ENCODE measurements around the gene KIF5C. TPM values are rescaled to one million over a fixed set of nuclear protein-coding genes. Genes with fewer than 3 reads are reported as not detected.

KIF5C gene
- total and polyA plus RNA-seq, 2 experiments from 2014 or later = 0.11 to 0.19 TPM

DNA sequence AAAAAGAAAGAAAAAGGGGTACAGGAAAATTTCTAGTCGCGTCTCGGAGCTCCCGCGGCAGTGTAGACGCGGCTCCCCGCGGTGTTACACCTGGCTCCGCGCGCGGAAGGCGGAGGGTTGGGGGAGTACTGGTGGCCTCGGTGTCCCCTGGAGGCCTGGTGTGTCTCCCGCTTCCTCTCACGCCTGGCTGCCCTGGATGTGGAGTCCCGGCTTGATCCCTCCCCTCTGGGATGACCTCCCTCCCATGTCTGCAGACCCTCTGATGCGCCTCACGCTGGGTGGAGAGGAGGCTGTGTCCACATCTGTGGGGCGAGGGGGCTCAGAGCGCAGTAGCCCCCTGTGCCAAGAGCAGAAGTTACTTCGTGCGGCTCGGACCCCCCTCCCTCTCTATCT lies 1.2 kb downstream of the KIF5C start:
- no peak overlapping the region for H3K4me2 ChIP-seq (ENCODE audit: unreplicated experiment)
- H2AFZ ChIP-seq = no peak overlapping the region
- H3K9me3 ChIP-seq (ENCODE audit: low read depth) = no peaks in the 10 kb centered on the region
- H3F3A ChIP-seq (ENCODE audit: insufficient read depth) = no peaks in the 10 kb centered on the region
- 9 to 10% methylated on average over 21 to 25 of the region's 25 CpGs for WGBS, 2 experiments (ENCODE audit: low coverage in 1 of 2, low lambda C conversion rate in 2 of 2, missing lambda C conversion rate in 2 of 2)
- no peak for DNase-seq
- TF ChIP-seq EZH2 (IDR thresholded peaks at IDR 0.05; ENCODE audit: insufficient read depth, poor library complexity, severe bottlenecking) (peak; percentile 63), EZH2phosphoT487 (IDR thresholded peaks at IDR 0.05; ENCODE audit: insufficient read depth, low read depth) (peak; percentile 42; the same call in 1 of the 2 replicates)
- no peaks in the 10 kb centered on the region for H3K79me2 ChIP-seq (ENCODE audit: insufficient read depth)
- no peaks in the 10 kb centered on the region for H3K4me1 ChIP-seq (ENCODE audit: insufficient read depth)
- H3K27me3 ChIP-seq (replicated peaks; ENCODE audit: insufficient read depth) = peaks cover 26% of the 10 kb centered on the region
- H3K9ac ChIP-seq = no peak overlapping the region
- H3K27ac ChIP-seq = no peak overlapping the region
- no peaks in the 10 kb centered on the region for H3K9me2 ChIP-seq (ENCODE audit: insufficient read depth)
- in situ Hi-C loops (cut with MboI) = no loop called here
- no peaks in the 10 kb centered on the region for H3K36me3 ChIP-seq (ENCODE audit: low read depth)
- no peak overlapping the region for H3K4me3 ChIP-seq
- H4K20me1 ChIP-seq (ENCODE audit: insufficient read depth) = no peaks in the 10 kb centered on the region

GRCh38 chr2:148876595-148877402 lies 1.8 kb downstream of the KIF5C start:
- Histone ChIP-seq H3K9ac (no peak overlapping the region), H3K9me3 (ENCODE audit: low read depth) (no peaks in the 10 kb centered on the region), H3K27ac (no peak overlapping the region), H3F3A (ENCODE audit: insufficient read depth) (no peaks in the 10 kb centered on the region), H3K4me1 (ENCODE audit: insufficient read depth) (no peaks in the 10 kb centered on the region), H3K9me2 (ENCODE audit: insufficient read depth) (no peaks in the 10 kb centered on the region), H3K4me3 (no peak overlapping the region), H3K4me2 (ENCODE audit: unreplicated experiment) (no peak overlapping the region), H3K36me3 (ENCODE audit: low read depth) (no peaks in the 10 kb centered on the region), H3K79me2 (ENCODE audit: insufficient read depth) (no peaks in the 10 kb centered on the region), H2AFZ (no peak overlapping the region), H3K27me3 (replicated peaks; ENCODE audit: insufficient read depth) (peaks cover 26% of the 10 kb centered on the region), H4K20me1 (ENCODE audit: insufficient read depth) (no peaks in the 10 kb centered on the region)
- DNase-seq = peak; percentile 14
- in situ Hi-C loops (cut with MboI) = no loop called here
- 2 to 4% methylated on average over 32 of the region's 34 CpGs for WGBS, 2 experiments (ENCODE audit: low coverage in 1 of 2, low lambda C conversion rate in 2 of 2, missing lambda C conversion rate in 2 of 2)
- TF ChIP-seq EZH2phosphoT487 (IDR thresholded peaks at IDR 0.05; ENCODE audit: insufficient read depth, low read depth) = no peak
- no peak for TF ChIP-seq EZH2 (IDR thresholded peaks at IDR 0.05; ENCODE audit: insufficient read depth, poor library complexity, severe bottlenecking)

DNA sequence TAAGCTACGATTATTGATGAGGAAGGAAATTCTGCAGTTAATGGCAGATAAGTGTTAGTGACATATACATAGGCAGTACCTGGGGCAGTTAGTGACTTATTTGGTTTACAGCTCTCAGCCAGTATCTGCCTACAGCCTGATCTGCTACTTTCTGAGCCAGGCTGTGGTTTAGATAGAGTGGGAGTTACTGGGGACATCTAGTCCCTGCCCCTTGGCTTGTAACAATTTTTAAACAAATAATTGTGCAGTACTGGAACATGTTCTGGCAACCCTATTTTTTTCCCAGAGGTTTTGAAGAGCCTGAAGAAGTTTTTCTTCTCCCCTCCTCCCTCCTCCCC lies 2.3 kb downstream of the KIF5C start:
- peak; percentile 56 for TF ChIP-seq EZH2 (IDR thresholded peaks at IDR 0.05; ENCODE audit: insufficient read depth, poor library complexity, severe bottlenecking)
- TF ChIP-seq EZH2phosphoT487 (IDR thresholded peaks at IDR 0.05; ENCODE audit: insufficient read depth, low read depth) = no peak
- no peak for DNase-seq
- no peaks in the 10 kb centered on the region for H3F3A ChIP-seq (ENCODE audit: insufficient read depth)
- H2AFZ ChIP-seq = no peak overlapping the region
- no peak overlapping the region for H3K4me2 ChIP-seq (ENCODE audit: unreplicated experiment)
- no peaks in the 10 kb centered on the region for H3K9me2 ChIP-seq (ENCODE audit: insufficient read depth)
- H3K9me3 ChIP-seq (ENCODE audit: low read depth) = no peaks in the 10 kb centered on the region
- peaks cover 26% of the 10 kb centered on the region for H3K27me3 ChIP-seq (replicated peaks; ENCODE audit: insufficient read depth)
- no peak overlapping the region for H3K4me3 ChIP-seq
- no peaks in the 10 kb centered on the region for H3K79me2 ChIP-seq (ENCODE audit: insufficient read depth)
- H3K4me1 ChIP-seq (ENCODE audit: insufficient read depth) = no peaks in the 10 kb centered on the region
- in situ Hi-C loops (cut with MboI) = no loop called here
- WGBS, 2 experiments (ENCODE audit: low coverage in 1 of 2, low lambda C conversion rate in 2 of 2, missing lambda C conversion rate in 2 of 2) = 0% methylated on average over 1 of the region's 1 CpG
- H3K27ac ChIP-seq = no peak overlapping the region
- no peaks in the 10 kb centered on the region for H4K20me1 ChIP-seq (ENCODE audit: insufficient read depth)
- H3K9ac ChIP-seq = no peak overlapping the region
- H3K36me3 ChIP-seq (ENCODE audit: low read depth) = no peaks in the 10 kb centered on the region

DNA sequence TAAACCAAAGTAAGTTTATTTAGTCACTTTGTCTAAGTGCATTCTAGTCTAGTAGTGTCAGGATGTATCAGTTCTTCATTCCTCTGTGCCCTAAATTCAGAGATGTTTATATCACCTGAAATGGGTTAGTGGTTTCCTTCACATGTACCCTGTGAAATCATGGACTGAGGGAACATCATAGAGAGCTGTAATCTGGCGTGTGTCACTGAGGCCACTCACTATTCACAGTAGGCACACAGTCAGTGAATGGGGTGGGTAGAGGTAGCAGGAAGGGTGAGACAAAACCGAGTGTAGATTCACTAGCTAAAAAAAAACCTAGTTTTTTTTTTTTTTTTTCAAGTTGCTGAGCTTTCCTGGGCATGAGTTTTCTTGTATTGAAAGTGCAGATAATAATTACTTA lies 5.6 kb downstream of the KIF5C start:
- H3K9ac ChIP-seq = no peak overlapping the region
- no peaks in the 10 kb centered on the region for H3K36me3 ChIP-seq (ENCODE audit: low read depth)
- no peak overlapping the region for H2AFZ ChIP-seq
- no peaks in the 10 kb centered on the region for H3K4me1 ChIP-seq (ENCODE audit: insufficient read depth)
- H3K27ac ChIP-seq = no peak overlapping the region
- WGBS, 2 experiments (ENCODE audit: low coverage in 1 of 2, low lambda C conversion rate in 2 of 2, missing lambda C conversion rate in 2 of 2) = 29 to 33% methylated on average over 2 of the region's 2 CpGs
- H3K9me3 ChIP-seq (ENCODE audit: low read depth) = no peaks in the 10 kb centered on the region
- in situ Hi-C loops (cut with MboI) = no loop called here
- no peak for DNase-seq
- H3K27me3 ChIP-seq (replicated peaks; ENCODE audit: insufficient read depth) = peaks cover 37% of the 10 kb centered on the region
- H3K79me2 ChIP-seq (ENCODE audit: insufficient read depth) = no peaks in the 10 kb centered on the region
- H3K4me2 ChIP-seq (ENCODE audit: unreplicated experiment) = no peak overlapping the region
- TF ChIP-seq EZH2 (IDR thresholded peaks at IDR 0.05; ENCODE audit: insufficient read depth, poor library complexity, severe bottlenecking) (no peak), EZH2phosphoT487 (IDR thresholded peaks at IDR 0.05; ENCODE audit: insufficient read depth, low read depth) (no peak)
- no peaks in the 10 kb centered on the region for H3F3A ChIP-seq (ENCODE audit: insufficient read depth)
- no peaks in the 10 kb centered on the region for H3K9me2 ChIP-seq (ENCODE audit: insufficient read depth)
- no peaks in the 10 kb centered on the region for H4K20me1 ChIP-seq (ENCODE audit: insufficient read depth)
- H3K4me3 ChIP-seq = no peak overlapping the region

Data from GM23248 (cell line).